T-helper 17 cell (primary cell): Measurements from ENCODE around the gene SSRP1. TPM values are rescaled to one million over a fixed set of nuclear protein-coding genes. Genes with fewer than 3 reads are reported as not detected.
"Not testable (repeated sequence)": the region's sequence is repeated elsewhere in the genome, so short reads cannot be mapped to it uniquely, and the experiment has no call there.

Experiments
- ATAC-seq: fragments of 150-1000 bp; cut with Tn5 transposase; 2 replicates; pipeline ENCODE4 v1.10.0; 2021; ENCODE audit warnings: mild to moderate bottlenecking, moderate library complexity
- DNase-seq, 3 donors: peaks; one replicate each; pipeline versions ENCODE4 v3.0.0 to v3.0.0-alpha.2; 2020 to 2021
- H3K9me3 ChIP-seq: one replicate; pipeline ENCODE4 v1.7.0; 2013; ENCODE audit warnings: low read length, mild to moderate bottlenecking; ENCODE audit not compliant: control insufficient read depth, poor library complexity, severe bottlenecking
- H3K27ac Mint-ChIP-seq: one replicate; pipeline ENCODE4 v1.8.0; 2022; ENCODE audit warnings: mild to moderate bottlenecking, moderate library complexity, mixed read lengths
- H3K27me3 Mint-ChIP-seq: one replicate; pipeline ENCODE4 v1.8.0; 2022; ENCODE audit warnings: mixed read lengths
- H3K36me3 Mint-ChIP-seq: one replicate; pipeline ENCODE4 v1.8.0; 2022; ENCODE audit warnings: low read depth, mixed read lengths
- H3K4me1 Mint-ChIP-seq: one replicate; pipeline ENCODE4 v1.8.0; 2022; ENCODE audit warnings: mild to moderate bottlenecking, mixed read lengths
- H3K4me3 Mint-ChIP-seq: one replicate; pipeline ENCODE4 v1.8.0; 2022; ENCODE audit warnings: mild to moderate bottlenecking, moderate library complexity, mixed read lengths
- total RNA-seq, 4 donors: library from RNA in 2 of 4; stranded (reverse) in 2 of 4; gene quantifications; one replicate each; pipeline ENCODE4 v1.2.3 and lab custom pipeline; 2022 to 2026

Gene SSRP1
- total RNA-seq, 2 donors from 2014 or later: 46.4 to 47.2 TPM

DNA sequence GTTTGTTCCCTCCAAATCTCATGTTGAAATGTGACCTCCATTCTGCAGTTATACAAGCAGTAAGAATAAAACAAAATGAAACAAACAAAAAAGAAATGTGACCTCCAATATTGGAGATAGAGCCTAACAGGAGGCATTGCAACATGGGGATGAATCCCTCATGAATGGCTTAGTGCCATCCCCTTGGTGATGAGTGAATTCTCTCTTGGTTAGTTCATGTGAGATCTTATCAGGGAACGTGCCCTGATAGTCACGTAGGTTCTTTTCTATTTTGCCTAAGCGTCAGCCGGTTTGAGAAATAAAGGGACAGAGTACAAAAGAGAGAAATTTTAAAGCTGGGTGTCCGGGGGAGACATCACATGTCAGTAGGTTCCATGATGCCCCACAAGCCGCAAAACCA, 54.1 kb downstream of the SSRP1 start:
- H3K9me3 ChIP-seq, H3K4me1 Mint-ChIP-seq, H3K27ac Mint-ChIP-seq, H3K4me3 Mint-ChIP-seq, ATAC-seq, H3K36me3 Mint-ChIP-seq, DNase-seq: not testable (repeated sequence)
- H3K27me3 Mint-ChIP-seq: peaks cover 28% of the 10 kb centered on the region

DNA sequence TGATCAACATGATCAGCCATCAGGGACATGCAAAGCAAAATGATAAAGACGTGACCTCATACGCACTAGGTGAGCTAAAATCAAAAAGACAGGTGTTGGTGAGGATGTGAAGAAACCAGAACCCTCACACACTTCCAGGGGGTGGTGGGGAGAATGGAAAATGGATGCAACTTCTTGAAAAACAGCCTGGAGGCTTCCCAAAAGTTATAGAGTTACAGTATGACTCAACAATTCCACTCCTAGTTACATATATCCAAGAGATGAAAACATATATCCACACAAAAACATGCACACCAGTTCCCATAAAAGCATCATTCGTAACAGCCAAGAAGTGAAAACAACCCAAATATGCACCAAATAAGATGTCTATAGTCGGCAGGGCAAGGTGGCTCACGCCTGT, 56.6 kb downstream of the SSRP1 start:
- ATAC-seq: no peak

DNA sequence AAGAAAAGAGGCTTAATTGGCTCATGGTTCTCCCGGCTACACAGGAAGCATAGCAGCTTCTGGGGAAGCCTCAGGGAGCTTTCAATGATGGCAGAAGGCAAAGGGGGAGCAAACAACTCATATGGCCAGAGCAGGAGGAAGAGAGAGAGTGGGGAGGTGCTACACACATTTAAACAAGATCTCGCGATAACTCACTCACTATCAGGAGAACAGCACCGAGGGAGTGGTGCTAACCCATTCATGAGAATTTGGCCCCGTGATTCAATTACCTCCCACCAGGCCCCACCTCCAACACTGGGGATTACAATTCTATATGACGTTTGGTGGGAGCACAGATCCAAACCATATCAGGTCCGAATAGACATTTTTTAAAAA, 57.0 kb downstream of the SSRP1 start:
- no peak overlapping the region for H3K27ac Mint-ChIP-seq
- H3K36me3 Mint-ChIP-seq: peaks cover 5% of the 10 kb centered on the region
- H3K9me3 ChIP-seq: no peaks in the 10 kb centered on the region
- H3K27me3 Mint-ChIP-seq: peaks cover 42% of the 10 kb centered on the region
- no peak overlapping the region for H3K4me3 Mint-ChIP-seq
- peaks cover 4% of the 10 kb centered on the region for H3K4me1 Mint-ChIP-seq
- no peak for DNase-seq
- no peak for ATAC-seq

More for the DNA sequence above, 56.6 kb downstream of the SSRP1 start:
- H3K4me3 Mint-ChIP-seq: no peak overlapping the region
- no peak overlapping the region for H3K27ac Mint-ChIP-seq
- no peaks in the 10 kb centered on the region for H3K9me3 ChIP-seq
- no peak for DNase-seq
- H3K36me3 Mint-ChIP-seq: peaks cover 5% of the 10 kb centered on the region
- peaks cover 42% of the 10 kb centered on the region for H3K27me3 Mint-ChIP-seq
- peaks cover 4% of the 10 kb centered on the region for H3K4me1 Mint-ChIP-seq

DNA sequence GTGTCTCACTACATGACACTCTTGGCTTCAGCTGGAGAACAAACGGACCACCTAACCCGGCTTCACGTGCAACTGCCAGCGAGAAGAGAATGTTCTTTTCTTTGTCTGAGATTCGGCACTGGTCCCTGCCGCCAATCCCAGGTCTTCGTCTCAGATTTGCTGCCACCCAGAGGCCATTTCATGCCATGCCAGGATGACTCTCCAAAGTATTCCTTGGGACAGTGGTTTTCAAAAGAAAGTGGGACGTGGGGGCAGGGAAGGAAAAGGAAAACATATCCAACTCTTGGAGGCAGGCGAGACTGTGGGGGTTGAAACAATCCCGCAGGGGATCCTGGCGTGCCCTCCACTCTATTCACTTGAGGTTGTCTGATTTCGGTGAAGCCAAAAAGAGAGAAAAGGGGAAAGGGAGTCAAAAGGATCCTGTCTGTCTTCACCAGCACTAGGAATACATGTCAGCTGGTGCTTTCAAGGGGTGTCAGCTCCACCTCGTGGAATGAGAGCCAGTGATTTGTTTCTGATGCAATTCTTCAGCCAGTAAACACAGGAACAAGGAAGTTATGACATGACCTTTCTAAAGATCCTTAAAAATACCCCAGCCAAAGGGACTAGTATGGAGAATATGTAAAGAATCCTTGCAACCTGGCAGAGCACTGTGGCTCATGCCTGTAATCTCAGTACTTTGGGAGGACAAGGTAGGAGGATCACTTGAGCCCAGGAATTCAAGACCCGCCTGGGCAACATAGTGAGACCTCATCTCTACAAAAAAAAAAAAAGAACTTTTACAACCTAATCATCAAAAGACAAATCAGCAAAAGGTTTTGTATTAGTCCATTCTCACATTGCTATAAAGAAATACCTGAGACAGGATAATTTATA, 57.6 kb downstream of the SSRP1 start:
- no peak for DNase-seq
- H3K27ac Mint-ChIP-seq: no peak overlapping the region
- no peak for ATAC-seq
- peaks cover 42% of the 10 kb centered on the region for H3K27me3 Mint-ChIP-seq
- H3K36me3 Mint-ChIP-seq: peaks cover 5% of the 10 kb centered on the region
- no peaks in the 10 kb centered on the region for H3K9me3 ChIP-seq
- H3K4me3 Mint-ChIP-seq: no peak overlapping the region
- peaks cover 4% of the 10 kb centered on the region for H3K4me1 Mint-ChIP-seq

DNA sequence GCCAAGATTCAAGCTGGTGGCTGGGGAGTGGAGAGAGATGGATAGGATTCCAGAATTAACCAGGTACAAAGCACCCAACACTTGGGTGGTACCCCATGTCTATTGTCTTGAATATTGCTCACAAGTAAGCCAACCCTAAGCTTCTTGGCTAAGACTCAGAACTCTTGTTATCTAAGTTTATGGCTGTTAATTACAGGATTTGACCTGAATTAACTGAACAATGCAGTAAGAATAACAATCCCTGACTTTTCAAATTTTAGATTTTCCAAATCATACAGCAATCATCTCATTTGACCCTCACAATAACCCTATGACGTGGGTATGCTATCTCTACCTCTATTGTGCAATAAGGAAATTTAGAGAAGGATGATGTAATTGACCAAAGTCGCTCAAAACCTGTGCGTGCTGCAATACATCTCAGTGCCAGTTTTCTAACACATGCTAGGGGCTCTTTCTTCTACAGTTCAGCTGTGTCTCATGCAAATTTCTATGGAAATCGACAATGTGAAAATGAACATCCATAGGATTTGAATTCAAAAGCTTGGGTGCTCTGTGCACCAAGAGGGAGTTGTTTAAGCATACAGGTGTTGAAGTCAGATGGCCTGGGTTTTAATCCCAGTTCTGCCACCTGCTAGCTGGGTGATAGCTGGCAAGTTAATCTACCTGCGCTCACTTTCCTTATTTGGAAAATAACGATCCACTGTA, 58.6 kb downstream of the SSRP1 start:
- no peak for ATAC-seq
- Mint-ChIP-seq H3K27me3 (peaks cover 42% of the 10 kb centered on the region), H3K4me1 (peaks cover 4% of the 10 kb centered on the region)

DNA sequence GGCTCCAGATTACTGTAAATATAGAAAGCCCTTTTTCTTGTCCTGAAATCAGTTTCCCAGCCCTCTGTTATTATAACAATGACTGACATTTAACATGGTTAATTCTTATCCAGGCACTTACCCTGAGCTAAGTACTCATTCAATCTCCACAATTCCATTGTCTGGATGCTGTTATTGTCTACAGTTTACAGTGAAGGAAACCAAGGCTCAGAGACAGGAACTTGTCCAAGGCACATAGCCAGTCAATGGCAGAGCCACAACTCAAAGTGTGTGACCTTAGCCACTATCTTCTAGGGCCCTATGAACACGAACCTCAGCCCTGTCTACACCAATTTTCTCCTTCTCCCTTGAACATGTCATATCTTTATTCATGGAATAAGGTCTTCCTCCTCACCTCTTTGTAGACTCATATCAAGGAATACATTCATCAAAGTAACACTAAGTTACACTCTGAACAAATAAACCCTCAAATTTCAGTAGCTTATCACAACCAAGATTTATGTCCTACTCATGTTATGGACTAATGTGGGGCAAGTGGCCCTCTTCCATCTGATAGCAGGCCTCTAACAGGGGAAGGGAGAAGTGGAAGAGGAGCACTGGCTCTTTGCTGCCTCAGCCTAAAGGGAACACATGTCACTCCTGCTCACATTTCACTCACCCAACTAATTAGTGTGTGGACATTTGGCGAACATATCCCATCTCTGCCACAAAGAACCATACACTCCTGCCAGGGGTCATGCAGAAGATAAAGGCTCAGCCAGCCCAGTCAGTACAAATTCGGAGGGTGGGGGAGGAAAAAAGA, 59.3 kb downstream of the SSRP1 start:
- Mint-ChIP-seq H3K27me3 (peaks cover 44% of the 10 kb centered on the region), H3K4me1 (peaks cover 4% of the 10 kb centered on the region)

More for the DNA sequence above, 58.6 kb downstream of the SSRP1 start:
- Mint-ChIP-seq H3K4me3 (no peak overlapping the region), H3K36me3 (peaks cover 5% of the 10 kb centered on the region), H3K27ac (no peak overlapping the region)
- DNase-seq: no peak
- H3K9me3 ChIP-seq: no peaks in the 10 kb centered on the region

More for the DNA sequence above, 59.3 kb downstream of the SSRP1 start:
- Mint-ChIP-seq H3K36me3 (peaks cover 5% of the 10 kb centered on the region), H3K27ac (no peak overlapping the region), H3K4me3 (no peak overlapping the region)
- no peak for DNase-seq
- no peak for ATAC-seq
- no peaks in the 10 kb centered on the region for H3K9me3 ChIP-seq

Other genes with a start within 250 kb of the SSRP1 start
- gene LRRC55, start 153.9 kb downstream of the SSRP1 start, total RNA-seq: not detected
- gene APLNR, start 98.6 kb downstream of the SSRP1 start, total RNA-seq: not detected
- gene TNKS1BP1, start 10.9 kb downstream of the SSRP1 start, total RNA-seq: 10 to 100 TPM in 1 of 2 donors, 1 to 10 TPM in 1; 8.7 to 16.2 TPM
- not detected for gene P2RX3, start 2.5 kb upstream of the SSRP1 start, total RNA-seq
- gene PRG3, start 45.3 kb upstream of the SSRP1 start, total RNA-seq: not detected
- gene PRG2, start 54.8 kb upstream of the SSRP1 start, total RNA-seq: under 1 TPM; 0.55 to 0.92 TPM
- gene SLC43A3, start 91.2 kb upstream of the SSRP1 start, total RNA-seq: 10 to 100 TPM; 12.1 to 13.8 TPM
- gene RTN4RL2, start 124.6 kb upstream of the SSRP1 start, total RNA-seq: under 1 TPM in 1 of 2 donors, not detected in 1; 0.23 TPM
- gene SLC43A1, start 179.8 kb upstream of the SSRP1 start, total RNA-seq: 1 to 10 TPM; 7.8 to 8.0 TPM
- 10 to 100 TPM; 17.0 to 19.1 TPM for gene TIMM10, start 194.9 kb upstream of the SSRP1 start, total RNA-seq
- gene SMTNL1, start 201.7 kb upstream of the SSRP1 start, total RNA-seq: not detected
- 10 to 100 TPM; 58.9 to 64.1 TPM for gene UBE2L6, start 231.8 kb upstream of the SSRP1 start, total RNA-seq